ENCODE results near the gene CCM2L. TPM values are rescaled to one million over a fixed set of nuclear protein-coding genes. Genes with fewer than 3 reads are reported as not detected.

CCM2L gene
- total and polyA plus RNA-seq, 9 of the 15 experiments (the other 6 are each of a cell fraction or from before 2014, with no cell fraction given) = 0.04 TPM; not detected in 8

DNA sequence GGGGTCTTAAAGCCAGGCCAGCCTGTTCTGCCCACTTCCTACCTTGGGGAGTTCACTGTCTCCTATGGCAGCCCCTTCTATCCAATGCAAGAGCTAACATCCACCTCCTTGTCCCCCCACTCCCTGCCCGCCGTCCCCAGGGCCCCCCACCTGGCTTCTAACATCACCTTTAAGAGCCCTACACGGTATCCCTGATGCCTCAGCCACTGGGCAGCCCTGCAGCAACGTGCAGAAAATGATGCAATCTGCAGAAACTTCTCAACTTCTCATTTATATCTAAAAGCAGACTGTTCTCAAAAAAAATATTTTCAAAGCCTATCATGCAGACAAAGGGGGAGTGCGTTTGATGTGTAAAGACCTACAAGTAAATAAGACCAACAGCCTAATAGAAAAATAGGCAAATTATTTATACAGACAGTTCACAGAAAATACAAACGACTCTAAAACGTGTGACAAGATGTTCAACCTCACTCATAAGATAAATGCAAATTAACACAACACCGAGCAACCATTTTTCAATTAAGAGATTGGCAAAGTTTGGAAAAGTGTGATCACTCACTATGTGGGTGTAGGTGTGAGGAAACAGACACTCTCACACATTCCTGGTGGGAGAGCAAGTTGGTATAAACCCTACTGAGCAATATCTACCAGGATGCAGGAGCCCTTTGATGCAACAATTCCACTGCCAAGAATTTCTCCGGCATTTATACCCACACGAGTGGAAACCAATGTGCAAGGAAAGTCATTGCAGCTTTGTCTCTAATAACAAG is 26.7 kb downstream of the CCM2L start (continued):
- TF ChIP-seq ZBTB1 (CRISPR knock-in tag; IDR thresholded peaks at IDR 0.05; ENCODE audit: borderline replicate concordance, low read depth) (no peak), MTA3 (IDR thresholded peaks at IDR 0.05; ENCODE audit: borderline replicate concordance) (no peak), MYC (IDR thresholded peaks at IDR 0.05; ENCODE audit: low read depth, low read length) (peak; percentile 97), MYC (CRISPR knock-in tag; IDR thresholded peaks at IDR 0.05; ENCODE audit: borderline replicate concordance, low read depth) (peak; percentile 11; the same call in 1 of the 2 replicates), SIN3A (IDR thresholded peaks at IDR 0.05; ENCODE audit: borderline replicate concordance in 2 of 2, control insufficient read depth in 1 of 2, low read depth in 2 of 2, low read length in 2 of 2) (no peak), ZNF584 (CRISPR knock-in tag; IDR thresholded peaks at IDR 0.05; ENCODE audit: low read depth) (peak; percentile 57; the same call in 1 of the 2 replicates), PTBP1 (IDR thresholded peaks at IDR 0.05; ENCODE audit: low read depth, low read length) (no peak), BMI1 (IDR thresholded peaks at IDR 0.05; ENCODE audit: low read length) (peak; percentile 25; the same call in 1 of the 2 replicates), HNRNPLL (IDR thresholded peaks at IDR 0.05; ENCODE audit: low read depth, low read length, poor library complexity, severe bottlenecking) (no peak), ASH1L (IDR thresholded peaks at IDR 0.05; ENCODE audit: borderline replicate concordance, low read depth, partially characterized antibody) (no peak), ZNF589 (CRISPR knock-in tag; IDR thresholded peaks at IDR 0.05; ENCODE audit: low read depth) (peak; percentile 82; the same call in 1 of the 2 replicates), SMARCA4 (IDR thresholded peaks at IDR 0.05) (peak; percentile 16; the same call in 1 of the 2 replicates), HNRNPL (IDR thresholded peaks at IDR 0.05; ENCODE audit: low read depth, low read length) (no peak), SIX5 (IDR thresholded peaks at IDR 0.05; ENCODE audit: borderline replicate concordance in 1 of 2, insufficient read depth in 1 of 2, low read depth in 1 of 2, low read length in 2 of 2) (no peak), MTA1 (IDR thresholded peaks at IDR 0.05; ENCODE audit: borderline replicate concordance) (no peak), POLR2B (IDR thresholded peaks at IDR 0.05; ENCODE audit: low read depth, partially characterized antibody) (no peak), CBX2 (IDR thresholded peaks at IDR 0.05; ENCODE audit: insufficient read depth, low read length, poor library complexity, severe bottlenecking) (no peak), ETV1 (tag; conservative IDR thresholded peaks at IDR 0.05; ENCODE audit: low read depth) (no peak), KAT7 (CRISPR knock-in tag; IDR thresholded peaks at IDR 0.05; ENCODE audit: borderline replicate concordance) (no peak)
- TF ChIP-seq, protein P1, sequence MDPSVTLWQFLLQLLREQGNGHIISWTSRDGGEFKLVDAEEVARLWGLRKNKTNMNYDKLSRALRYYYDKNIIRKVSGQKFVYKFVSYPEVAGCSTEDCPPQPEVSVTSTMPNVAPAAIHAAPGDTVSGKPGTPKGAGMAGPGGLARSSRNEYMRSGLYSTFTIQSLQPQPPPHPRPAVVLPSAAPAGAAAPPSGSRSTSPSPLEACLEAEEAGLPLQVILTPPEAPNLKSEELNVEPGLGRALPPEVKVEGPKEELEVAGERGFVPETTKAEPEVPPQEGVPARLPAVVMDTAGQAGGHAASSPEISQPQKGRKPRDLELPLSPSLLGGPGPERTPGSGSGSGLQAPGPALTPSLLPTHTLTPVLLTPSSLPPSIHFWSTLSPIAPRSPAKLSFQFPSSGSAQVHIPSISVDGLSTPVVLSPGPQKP (CRISPR knock-in tag; IDR thresholded peaks at IDR 0.05) = no peak
- TF ChIP-seq, protein P2, sequence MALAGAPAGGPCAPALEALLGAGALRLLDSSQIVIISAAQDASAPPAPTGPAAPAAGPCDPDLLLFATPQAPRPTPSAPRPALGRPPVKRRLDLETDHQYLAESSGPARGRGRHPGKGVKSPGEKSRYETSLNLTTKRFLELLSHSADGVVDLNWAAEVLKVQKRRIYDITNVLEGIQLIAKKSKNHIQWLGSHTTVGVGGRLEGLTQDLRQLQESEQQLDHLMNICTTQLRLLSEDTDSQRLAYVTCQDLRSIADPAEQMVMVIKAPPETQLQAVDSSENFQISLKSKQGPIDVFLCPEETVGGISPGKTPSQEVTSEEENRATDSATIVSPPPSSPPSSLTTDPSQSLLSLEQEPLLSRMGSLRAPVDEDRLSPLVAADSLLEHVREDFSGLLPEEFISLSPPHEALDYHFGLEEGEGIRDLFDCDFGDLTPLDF (CRISPR knock-in tag; IDR thresholded peaks at IDR 0.05) = no peak
- TF ChIP-seq, protein P3, sequence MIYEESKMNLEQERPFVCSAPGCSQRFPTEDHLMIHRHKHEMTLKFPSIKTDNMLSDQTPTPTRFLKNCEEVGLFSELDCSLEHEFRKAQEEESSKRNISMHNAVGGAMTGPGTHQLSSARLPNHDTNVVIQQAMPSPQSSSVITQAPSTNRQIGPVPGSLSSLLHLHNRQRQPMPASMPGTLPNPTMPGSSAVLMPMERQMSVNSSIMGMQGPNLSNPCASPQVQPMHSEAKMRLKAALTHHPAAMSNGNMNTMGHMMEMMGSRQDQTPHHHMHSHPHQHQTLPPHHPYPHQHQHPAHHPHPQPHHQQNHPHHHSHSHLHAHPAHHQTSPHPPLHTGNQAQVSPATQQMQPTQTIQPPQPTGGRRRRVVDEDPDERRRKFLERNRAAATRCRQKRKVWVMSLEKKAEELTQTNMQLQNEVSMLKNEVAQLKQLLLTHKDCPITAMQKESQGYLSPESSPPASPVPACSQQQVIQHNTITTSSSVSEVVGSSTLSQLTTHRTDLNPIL (CRISPR knock-in tag; IDR thresholded peaks at IDR 0.05) = no peak
- TF ChIP-seq, protein P4, sequence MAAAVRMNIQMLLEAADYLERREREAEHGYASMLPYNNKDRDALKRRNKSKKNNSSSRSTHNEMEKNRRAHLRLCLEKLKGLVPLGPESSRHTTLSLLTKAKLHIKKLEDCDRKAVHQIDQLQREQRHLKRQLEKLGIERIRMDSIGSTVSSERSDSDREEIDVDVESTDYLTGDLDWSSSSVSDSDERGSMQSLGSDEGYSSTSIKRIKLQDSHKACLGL (CRISPR knock-in tag; IDR thresholded peaks at IDR 0.05; ENCODE audit: borderline replicate concordance, poor library complexity, severe bottlenecking) = no peak

Measured in K562 (cell line).